T-helper 1 cell (primary cell): ENCODE measurements around the gene TYW1.
"Not testable (repeated sequence)": the region's sequence is repeated elsewhere in the genome, so short reads cannot be mapped to it uniquely, and the experiment has no call there.

Experiments
- DNase-seq, 5 donors: peaks; one replicate each; pipeline ENCODE4 v3.0.0-alpha.2; 2012 to 2020

TYW1 gene

DNA sequence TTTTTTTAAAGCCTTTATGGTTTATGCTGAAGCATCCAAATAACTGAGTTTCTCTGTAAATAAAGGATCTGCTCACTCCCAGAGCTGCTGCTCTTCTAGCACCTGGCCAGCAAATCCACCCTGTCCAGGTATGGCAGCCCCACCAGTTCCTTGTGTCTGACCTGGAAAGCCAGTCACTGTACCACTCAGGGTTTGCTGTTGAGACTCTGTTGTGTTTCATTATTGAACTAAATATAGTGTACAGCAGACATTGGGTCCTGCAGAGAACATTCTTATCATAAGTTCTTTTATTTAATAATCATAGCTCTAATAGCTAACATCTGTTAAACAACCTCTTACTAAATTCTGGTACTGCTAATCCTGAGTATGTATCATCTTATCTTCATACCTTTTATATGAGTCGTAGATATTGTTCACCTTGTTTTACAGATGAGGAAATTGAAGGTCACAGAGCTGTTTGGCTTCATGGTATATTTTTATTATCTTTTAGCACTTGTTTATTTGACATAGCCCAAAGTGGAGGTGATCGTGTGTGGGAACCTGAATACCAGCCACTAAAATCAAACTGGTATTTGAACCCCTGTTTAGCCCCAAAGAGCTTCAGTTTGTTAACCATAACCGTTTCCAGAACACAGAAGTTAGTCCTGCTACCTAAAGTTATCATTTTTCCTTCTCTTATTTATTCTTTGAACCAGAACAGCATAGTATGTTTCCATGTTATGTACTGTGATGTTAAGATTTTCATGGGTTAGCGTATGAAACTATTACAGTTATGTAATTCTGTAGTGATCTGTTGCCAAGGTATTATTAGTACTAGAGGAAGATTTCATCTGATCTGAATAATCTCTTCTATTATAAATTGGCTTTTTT lies 139.2 kb downstream of the TYW1 start:
- DNase-seq, result not testable (repeated sequence)

DNA sequence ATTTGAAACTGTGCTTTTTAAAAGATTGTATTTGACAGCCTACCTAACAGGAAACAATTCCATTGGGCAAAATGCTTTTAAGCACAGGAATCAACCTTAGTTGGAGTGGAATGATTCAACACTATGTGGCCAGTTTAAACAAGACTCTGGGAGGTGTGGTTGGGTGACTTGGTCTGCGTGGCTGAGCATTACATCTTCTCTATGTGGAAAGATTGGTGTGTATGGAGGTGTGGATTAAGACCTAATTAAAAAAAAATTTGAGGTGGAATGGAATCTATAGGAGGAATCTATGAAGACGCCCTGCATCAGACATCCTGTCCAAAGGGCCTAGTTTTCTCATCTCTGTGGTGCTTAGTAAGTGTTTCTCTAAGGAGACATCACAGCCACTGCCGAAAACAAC lies 140.9 kb downstream of the TYW1 start:
- DNase-seq, result not testable (repeated sequence)

DNA sequence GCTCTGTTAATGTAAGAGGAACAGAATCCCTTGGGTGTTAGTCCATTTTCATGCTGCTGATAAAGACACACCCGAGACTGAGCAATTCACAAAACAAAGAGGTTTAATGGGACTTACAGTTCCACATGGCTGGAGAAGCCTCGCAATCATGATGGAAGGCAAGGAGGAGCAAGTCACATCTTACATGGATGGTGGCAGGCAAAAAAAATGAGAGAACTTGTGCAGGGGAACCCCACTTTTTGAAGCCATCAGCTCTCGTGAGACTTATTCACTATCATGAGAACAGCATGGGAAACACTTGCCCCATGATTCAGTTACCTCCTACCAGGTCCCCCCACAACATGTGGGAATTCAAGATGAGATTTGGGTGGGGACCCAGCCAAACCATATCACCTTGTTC lies 143.2 kb downstream of the TYW1 start:
- not testable (repeated sequence) for DNase-seq

DNA sequence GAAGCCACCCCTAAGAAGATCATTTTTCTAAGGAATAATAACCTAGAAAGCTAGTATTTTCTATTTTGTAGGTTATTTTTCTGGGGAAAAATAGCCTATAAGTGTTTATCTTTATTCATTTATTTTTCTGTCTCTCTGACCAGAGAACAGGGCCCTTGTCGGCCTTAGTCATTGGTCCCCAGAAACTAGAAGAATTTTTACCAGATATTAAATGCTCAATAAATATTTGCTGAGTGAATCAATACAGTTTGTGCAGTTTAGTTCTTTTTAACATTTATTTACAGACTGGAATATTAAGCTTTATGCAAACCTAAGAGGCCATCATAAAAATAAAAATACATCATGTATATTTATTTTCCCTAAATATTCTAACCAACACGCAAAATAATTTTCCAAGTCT lies 144.4 kb downstream of the TYW1 start:
- not testable (repeated sequence) for DNase-seq

DNA sequence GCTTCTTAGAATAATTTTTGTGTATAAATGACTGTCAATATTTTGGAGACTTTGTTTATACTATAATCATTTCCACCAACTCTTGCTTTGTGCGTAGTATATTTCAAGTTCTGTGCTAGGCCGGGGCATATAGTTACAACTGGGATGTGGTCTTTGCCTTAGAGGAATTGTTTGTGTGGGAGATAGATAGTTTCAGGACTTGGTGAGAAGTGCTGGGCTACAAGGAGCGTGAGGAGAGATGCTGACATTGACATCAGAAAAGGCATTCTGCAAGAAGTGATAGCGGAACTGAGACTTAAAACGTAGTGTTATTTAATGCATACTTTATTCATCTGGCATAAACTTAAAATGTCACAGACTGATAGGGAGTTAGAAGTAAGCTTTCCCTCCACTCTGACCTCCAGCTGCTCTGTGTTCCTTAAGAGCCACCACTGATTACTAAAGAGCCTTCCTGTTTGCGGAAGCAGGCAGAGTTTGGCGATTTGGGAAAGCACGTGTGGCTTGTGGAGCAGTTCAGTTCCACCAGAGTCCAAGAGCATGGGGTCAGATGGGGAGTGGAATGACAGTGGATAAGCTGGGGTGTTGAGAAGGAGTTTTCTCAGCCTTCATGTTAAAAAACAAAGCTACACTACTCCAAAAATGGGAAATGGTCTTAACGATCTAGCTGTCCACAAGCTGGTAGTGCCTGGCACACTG lies 146.6 kb downstream of the TYW1 start:
- DNase-seq, result not testable (repeated sequence)

DNA sequence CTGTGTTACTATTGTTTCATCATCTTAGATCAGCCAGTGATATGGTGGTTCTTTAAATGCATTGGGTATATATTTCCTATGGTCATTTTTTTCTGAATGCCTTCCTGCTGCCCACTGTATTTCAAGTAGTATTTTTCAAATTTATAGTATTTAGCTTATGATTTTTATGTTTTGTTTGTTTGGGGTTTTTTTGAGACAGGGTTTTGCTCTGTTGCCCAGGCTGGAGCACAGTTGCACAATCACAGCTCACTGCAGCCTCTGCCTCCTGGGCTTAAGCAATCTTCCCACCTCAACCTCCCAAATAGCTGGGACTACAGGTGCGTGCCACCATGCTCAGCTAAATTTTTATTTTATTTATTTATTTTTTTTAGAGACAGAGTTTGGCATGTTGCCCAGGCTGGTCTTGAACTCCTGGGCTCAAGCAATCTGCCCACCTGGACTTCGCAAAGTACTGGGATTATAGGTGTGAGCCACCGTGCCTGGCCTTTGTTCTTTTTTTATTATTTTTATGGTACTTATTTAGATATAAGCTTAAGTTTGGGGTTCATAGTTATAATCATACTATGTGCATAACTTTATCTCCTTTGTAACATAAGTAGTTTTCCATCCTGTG lies 149.1 kb downstream of the TYW1 start:
- not testable (repeated sequence) for DNase-seq

DNA sequence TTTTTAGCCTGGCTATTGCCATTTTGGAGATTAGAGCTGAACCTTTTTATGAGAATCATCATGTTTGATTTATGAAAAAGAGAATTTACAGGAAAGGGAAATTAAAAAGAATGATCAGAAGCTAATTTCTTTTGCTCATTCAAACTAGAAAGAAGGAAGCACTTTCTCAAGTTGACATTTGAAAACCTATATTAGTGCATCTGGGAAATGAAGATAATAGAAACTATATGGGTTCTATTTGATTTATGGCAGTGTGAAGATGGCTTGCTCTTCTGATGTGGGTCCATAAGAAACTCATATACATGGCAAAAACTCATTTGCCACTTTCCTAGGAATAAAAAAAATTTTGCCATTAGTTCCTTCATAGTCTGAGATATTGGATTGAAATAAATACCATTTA lies 152.5 kb downstream of the TYW1 start:
- not testable (repeated sequence) for DNase-seq

DNA sequence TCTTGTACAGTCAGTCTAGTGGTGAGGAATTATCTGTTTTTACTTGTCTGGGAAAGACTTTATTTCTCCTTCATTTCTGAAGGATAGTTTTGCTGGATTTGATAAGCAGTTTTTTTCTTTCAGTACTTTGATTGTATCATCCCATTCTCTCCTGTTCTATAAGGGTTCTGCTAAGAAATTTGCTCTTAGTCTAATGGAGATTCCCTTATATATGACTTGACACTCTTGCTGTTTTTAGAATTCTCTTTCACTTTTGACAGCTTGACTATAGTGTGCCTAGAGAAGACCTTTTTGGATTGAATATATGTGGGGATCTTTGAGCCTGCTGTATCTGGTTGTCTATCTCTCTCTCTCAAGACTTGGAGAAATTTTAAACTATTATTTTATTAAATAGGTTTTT lies 157.7 kb downstream of the TYW1 start:
- not testable (repeated sequence) for DNase-seq

DNA sequence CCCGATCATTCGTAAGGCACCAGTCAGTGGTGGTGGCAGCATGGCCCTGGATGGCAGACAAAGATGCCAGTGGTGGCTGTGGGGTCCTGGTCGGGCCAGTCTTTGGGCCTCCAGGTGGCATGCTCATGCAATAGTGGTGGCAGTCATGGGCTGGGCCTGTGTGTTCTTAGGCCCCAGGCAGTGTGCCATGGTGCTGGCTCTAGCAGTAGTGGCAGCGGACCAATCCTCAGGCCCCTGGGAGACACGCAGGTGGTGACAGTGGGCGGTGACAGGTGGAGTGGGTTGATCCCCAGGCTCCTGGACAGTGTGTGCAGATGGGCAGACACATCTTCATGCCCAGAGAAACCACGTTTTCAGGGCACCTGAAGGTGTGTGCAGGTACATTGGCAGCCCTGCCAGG lies 159.4 kb downstream of the TYW1 start:
- not testable (repeated sequence) for DNase-seq

DNA sequence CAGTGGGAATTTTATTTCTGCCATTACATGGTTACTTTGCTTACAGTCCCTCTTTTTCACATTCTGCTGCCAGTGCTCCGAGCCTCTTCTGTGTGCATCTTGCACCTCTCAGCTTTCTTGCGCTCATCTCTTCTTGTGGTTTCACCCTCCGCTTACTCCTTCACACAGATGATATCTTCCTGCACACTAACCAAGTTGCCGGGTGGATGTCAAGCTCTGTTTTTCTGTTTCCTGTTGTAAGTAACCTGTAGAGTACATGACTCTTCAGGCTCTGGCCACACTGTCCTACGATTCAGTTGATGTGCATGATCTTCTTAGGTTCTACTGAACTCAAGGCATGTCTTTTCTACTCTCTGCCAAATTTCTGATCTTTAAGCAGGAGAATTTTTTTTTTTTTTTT lies 166.7 kb downstream of the TYW1 start:
- DNase-seq, result peak in 1 of 5 donors; percentile 80

DNA sequence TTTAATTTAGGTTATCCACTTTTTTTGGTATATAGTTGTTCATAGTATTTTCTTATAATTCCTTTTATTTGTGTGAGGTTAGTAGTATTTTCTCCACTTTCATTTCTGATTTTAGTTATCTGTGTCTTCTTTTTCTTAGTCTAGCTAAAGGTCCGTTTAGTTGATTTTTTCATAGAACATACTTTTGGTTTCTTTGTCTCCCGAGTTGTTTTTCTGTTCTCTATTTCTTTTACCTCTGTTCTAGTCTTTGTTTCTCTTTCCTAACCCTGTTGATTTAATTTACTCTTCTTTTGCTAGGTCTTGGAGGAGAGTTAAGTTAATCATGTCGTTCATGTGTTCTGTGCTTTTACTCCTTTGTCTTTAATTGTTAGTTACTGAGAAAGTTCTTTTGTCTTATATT lies 174.5 kb downstream of the TYW1 start:
- DNase-seq, result not testable (repeated sequence)

DNA sequence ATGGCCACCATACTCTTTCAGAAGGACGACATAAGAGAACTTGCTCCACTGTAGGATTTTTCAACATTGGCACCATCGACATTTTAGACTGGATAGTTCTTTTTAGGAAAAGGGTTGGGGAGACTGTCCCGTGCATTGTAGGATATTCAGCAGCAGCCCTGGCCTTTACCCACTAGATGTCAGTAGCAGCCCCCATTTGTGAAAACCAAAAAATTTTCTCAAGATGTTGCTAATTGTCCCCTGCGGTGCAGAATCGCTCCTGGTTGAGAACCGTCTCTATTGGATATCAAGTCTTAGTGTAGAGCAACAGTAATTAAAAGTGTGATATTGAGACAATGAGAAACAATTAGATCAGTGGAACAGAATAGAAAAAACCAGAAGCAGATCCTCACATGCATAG lies 180.1 kb downstream of the TYW1 start:
- not testable (repeated sequence) for DNase-seq

DNA sequence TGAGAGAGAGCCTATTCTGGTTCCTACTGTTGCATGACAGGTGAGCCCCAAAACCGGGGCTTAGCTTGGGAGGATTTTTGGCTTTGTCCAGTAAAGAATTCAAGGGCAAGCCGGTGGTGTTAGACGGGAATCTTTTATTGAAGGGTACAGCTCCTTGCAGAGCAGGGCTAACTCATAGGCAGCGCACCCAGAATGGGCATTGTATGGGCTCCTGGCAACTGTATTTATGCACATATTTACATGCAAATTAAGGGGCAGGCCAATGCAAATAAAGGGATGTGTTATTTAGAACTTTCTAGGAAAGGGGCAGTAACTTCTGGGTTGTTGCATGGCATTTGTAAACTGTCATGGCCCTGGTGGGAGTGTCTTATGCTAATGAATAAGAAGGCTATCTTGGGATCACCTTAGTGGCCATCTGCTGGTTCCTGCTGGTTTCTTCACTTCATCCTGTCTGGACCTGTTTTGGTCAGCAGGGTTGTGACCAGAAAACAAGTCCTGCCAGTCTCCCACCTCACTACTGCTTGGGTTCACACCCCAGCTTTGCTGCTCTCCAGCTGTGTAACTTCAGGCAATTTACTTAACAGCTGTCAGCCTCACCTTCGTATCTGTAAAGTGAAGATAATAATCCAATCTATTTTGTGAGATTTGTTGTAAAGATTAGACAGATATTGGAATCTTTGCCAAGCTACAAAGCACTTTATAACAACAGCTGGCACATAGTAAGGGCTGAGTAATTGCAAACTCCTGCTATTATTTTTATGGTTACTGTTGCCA lies 182.5 kb downstream of the TYW1 start:
- not testable (repeated sequence) for DNase-seq

DNA sequence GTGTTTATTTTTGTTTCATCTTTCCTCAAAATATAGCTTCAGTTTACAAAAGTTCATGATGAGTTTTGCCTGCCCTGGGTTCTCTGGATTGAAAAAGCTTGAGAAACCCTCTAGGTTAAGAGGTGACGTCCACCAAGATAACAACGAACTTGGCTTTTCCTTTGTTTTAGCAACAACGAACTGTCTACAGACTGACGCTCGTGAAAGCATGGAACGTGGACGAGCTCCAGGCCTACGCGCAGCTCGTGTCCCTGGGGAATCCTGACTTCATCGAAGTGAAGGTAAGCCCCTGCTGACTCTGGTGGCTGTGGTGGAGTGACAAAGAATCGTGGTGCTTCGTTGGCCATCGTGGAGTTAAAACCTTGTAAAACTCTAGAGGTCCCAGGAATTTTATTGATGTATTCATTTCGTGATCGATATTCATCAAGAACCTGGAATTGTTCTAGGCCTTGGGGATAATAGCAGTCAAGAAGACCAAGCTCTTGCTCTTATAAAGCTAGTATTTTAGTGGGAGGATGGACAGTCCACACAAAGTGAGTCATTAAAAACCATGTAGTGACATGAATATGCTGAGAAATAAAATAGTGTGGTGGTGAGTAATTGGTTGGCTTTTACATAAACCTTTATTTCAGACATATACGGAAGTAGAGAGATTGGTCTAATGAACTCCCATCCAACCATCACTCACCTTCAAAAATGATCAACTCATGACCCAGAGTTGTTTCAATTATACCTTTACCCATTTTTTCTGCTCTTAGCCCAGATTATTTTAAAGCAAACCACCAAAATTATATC lies 186.5 kb downstream of the TYW1 start:
- not testable (repeated sequence) for DNase-seq

DNA sequence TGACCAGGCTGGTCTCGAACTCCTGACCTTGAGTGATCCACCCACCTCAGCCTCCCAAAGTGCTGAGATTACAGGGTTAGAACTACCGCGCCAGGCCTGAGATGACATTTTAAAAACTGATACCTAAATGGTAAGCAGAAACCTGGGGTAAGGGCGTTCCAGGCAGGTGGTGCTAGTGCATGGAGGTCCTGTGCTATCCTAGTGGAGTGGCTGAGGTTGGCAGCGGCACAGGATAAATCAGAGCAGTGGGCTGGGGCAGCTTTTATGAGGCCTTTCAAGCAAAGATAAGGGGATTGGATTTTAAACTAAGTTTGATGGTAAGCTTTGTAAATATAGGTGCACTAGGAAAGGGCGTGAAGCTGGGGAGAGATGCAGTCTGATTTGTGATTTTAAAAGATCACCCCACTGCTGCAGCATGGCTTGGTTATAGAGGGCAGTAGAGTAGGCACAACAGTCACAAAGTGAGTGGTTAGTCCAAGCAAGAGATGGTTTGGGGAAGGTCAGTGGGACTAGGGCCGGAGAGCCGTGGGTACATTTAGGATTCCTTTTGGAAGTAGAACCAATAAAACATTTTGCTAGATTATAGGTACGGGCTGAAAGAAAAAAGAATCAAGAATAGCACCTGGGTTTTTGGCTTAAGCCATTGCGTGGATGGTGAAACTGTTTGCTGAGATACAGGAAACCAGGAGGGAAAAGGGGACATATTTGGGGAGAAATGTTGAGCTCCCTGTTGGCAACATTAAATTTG lies 188.5 kb downstream of the TYW1 start:
- DNase-seq, result not testable (repeated sequence)

DNA sequence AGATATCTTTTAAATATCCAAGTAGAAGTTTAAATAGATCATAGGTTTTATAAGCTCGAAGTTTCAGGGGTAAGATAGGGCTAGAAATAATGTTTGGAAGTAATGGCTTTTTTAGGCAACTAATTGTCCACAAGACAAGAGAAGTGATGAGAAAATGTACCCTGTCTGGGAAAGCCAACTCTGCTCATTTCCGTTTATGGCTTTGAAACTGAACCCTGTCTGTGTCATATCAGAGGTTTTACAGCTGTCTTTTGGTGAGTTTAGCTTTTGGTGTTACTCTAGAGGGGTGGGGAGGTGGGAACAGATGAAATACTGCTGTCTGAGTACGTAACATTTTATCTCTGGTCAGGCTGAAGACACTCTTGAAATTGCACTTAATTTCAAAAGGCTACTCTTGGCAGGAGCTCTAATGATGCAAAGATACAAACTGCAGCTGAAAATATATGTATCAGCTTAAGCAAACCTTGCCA lies 189.1 kb downstream of the TYW1 start:
- DNase-seq, result not testable (repeated sequence)

DNA sequence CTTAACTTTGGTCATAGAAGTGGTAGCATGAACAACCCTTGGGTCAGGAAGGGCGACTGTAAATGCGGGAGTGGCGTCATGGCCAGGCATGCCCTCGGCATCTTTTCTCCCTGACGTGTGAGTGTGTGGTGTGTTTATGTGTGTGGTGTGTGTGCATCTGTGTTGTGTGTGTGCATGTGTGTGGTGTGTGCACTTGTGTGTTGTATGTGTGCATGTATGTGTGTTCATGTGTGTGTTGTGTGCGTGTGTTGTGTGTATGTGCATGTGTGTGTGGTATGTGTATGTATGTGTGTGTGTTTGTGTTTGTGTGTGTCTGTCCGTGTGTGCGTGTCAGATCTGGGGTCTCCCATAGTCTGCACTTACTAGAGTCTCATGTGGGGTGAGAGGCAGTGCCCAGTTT lies 192.5 kb downstream of the TYW1 start:
- not testable (repeated sequence) for DNase-seq

DNA sequence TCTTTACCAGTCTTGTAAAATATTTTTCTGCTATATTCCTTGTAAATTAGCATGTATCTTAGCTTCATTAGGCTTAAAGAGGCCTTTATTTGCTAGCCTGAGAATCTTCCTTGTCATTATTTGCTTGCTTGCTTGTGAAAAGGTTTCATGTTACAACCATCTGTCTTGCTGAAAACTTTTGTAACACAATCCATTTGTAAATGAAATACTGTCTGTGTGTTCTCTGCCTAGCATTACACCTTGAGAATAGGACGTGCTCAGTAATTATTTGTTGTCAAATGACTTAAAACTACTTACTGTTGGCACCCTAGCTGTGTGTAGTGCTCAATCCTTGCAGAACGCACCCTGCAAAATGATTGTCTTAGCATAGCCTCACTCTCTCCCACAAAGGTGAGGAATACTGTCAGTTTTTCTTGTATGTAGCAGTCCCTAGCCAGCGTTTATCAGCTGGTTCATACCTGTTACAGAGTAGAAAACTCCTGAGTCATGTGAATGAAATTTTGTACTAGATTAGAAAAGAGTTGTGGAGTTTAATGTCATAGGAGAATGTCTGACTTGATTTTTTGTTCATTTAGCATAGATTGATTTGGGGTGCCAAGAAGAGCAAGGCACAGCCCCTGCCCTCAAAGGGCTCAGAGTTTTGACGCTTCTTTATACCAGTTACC lies 193.3 kb downstream of the TYW1 start:
- DNase-seq, result not testable (repeated sequence)

DNA sequence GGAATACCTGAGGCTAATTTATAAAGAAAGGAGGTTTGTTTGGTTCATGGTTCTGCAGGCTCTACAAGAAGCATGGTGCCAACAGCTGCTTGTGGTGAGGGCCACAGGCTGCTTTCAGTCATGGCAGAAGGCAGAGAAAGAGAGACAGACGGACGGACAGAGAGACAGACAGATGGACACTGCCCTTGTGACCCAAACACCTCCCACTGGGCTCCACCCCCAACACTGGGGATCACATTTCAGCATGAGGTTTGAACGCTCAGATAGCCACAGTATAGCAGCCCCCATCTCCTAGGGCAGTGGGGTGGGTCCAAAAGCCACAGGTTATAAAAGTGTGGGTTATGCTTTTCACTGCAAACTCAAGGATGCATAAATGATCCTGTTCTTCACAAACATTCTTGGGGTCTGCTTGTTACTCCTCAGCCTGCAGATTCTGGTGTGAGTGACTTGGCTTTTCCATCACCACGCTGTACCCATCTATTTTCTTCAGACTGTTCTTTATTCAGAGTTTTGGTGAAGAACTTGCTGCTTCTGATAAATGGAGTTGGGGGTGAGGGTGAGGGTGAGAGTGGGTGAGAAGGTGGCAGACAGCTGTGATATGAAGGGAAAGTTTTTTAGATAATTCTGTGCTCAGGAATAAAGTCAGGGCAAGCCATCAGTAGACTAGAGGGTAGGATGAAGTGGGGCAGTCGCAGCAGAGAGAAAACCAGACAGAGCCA lies 194.5 kb downstream of the TYW1 start:
- not testable (repeated sequence) for DNase-seq
